GM21619 (cell line): ENCODE data around the gene HNRNPA3.

ENCODE experiments used
- ATAC-seq: cut with Tn5 transposase; IDR thresholded peaks from one replicate; pipeline ENCODE4 v1.9.1; 2021; ENCODE audit not compliant: unreplicated experiment

Gene HNRNPA3

GRCh38 chr2:177271981-177272666 lies 59.5 kb downstream of the HNRNPA3 start:
- no peak for ATAC-seq

GRCh38 chr2:177272765-177273164 lies 60.2 kb downstream of the HNRNPA3 start:
- ATAC-seq = no peak

GRCh38 chr2:177273408-177273807 lies 60.8 kb downstream of the HNRNPA3 start:
- ATAC-seq = no peak
